Activated CD8-positive, alpha-beta T cell treated with anti-CD3 and anti-CD28 coated beads for 36 hours (primary cell): ENCODE data around the gene TMEM178B. TPM values are rescaled to one million over a fixed set of nuclear protein-coding genes. Genes with fewer than 3 reads are reported as not detected.

Experiments
- ATAC-seq: fragments of 200-7000 bp; cut with Tn5 transposase; one replicate; pipeline ENCODE4 v1.10.0; 2021; ENCODE audit warnings: mild to moderate bottlenecking, moderate library complexity
- CTCF ChIA-PET: fragments of 350-600 bp; sonication (Branson Sonifier 250); formaldehyde crosslinking; loops from one replicate; lab custom pipeline; 2021; ENCODE audit warnings: antibody characterized with exemption; lab: Charles Lee
- POLR2A ChIA-PET: fragments of 350-600 bp; sonication (Branson Sonifier 250); formaldehyde crosslinking; loops from one replicate; lab custom pipeline; 2021; ENCODE audit warnings: antibody characterized with exemption; lab: Charles Lee
- DNase-seq: peaks from one replicate; pipeline ENCODE4 v3.0.0-alpha.2; 2020
- H3K27ac Mint-ChIP-seq: one replicate; pipeline ENCODE4 v1.8.0; 2021; ENCODE audit warnings: mild to moderate bottlenecking, mixed read lengths
- H3K27me3 Mint-ChIP-seq: one replicate; pipeline ENCODE4 v1.8.0; 2021; ENCODE audit warnings: mixed read lengths
- H3K36me3 Mint-ChIP-seq: one replicate; pipeline ENCODE4 v1.8.0; 2021; ENCODE audit warnings: low read depth, mixed read lengths
- H3K4me1 Mint-ChIP-seq: one replicate; pipeline ENCODE4 v1.8.0; 2021; ENCODE audit warnings: low read depth, mixed read lengths
- H3K4me3 Mint-ChIP-seq: one replicate; pipeline ENCODE4 v1.8.0; 2021; ENCODE audit warnings: mild to moderate bottlenecking, moderate library complexity, mixed read lengths
- H3K9me3 Mint-ChIP-seq: one replicate; pipeline ENCODE4 v1.8.0; 2021; ENCODE audit warnings: mixed read lengths
- intact Hi-C: fragments of 100-400 bp; cut with micrococcal nuclease; formaldehyde crosslinking; loops from one replicate; pipeline ENCODE4 v1.10.0; 2022
- total RNA-seq, 2 experiments: library from RNA; stranded (reverse); gene quantifications; one replicate each; pipeline ENCODE4 v1.2.3, GENCODE V29; 2021
- TF ChIP-seq, protein P1 (sequence below): fragments of 200-600 bp; IDR thresholded peaks from one replicate; pipeline ENCODE4 v1.8.0; 2022; ENCODE audit warnings: antibody characterized with exemption, mild to moderate bottlenecking

Gene TMEM178B
- total RNA-seq, 2 experiments from 2014 or later = 0.34 to 1.1 TPM

GRCh38 chr7:141370178-141370577 is 296.3 kb downstream of the TMEM178B start:
- POLR2A ChIA-PET = no interaction called here

DNA sequence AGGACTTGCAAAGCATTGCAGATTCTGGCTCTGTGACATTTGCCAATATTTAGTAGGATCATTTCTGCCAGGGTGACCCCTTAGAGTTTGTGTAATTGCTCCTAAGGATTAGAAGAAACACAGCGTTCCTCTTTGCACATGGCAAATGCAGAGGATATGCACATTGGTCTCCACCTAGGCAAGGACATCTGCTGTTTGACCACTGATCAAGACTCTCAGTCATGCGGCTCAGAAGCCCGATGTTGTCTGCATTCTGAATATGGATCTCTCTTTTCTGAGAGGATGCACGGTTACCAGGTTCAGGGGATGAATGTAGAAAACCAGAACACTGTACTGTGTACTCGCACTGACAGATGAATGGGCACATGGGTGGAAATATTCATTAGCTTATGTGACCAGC is 296.8 kb downstream of the TMEM178B start:
- Mint-ChIP-seq H3K4me1 (no peaks in the 10 kb centered on the region), H3K27ac (no peak overlapping the region)
- POLR2A ChIA-PET = no interaction called here

More at GRCh38 chr7:141370178-141370577, 296.3 kb downstream of the TMEM178B start:
- TF ChIP-seq, protein P1, sequence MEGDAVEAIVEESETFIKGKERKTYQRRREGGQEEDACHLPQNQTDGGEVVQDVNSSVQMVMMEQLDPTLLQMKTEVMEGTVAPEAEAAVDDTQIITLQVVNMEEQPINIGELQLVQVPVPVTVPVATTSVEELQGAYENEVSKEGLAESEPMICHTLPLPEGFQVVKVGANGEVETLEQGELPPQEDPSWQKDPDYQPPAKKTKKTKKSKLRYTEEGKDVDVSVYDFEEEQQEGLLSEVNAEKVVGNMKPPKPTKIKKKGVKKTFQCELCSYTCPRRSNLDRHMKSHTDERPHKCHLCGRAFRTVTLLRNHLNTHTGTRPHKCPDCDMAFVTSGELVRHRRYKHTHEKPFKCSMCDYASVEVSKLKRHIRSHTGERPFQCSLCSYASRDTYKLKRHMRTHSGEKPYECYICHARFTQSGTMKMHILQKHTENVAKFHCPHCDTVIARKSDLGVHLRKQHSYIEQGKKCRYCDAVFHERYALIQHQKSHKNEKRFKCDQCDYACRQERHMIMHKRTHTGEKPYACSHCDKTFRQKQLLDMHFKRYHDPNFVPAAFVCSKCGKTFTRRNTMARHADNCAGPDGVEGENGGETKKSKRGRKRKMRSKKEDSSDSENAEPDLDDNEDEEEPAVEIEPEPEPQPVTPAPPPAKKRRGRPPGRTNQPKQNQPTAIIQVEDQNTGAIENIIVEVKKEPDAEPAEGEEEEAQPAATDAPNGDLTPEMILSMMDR = no peak
- peaks cover 6% of the 10 kb centered on the region for H3K27me3 Mint-ChIP-seq
- CTCF ChIA-PET = no interaction called here
- intact Hi-C loops = no loop called here
- H3K9me3 Mint-ChIP-seq = no peaks in the 10 kb centered on the region
- no peak overlapping the region for H3K4me3 Mint-ChIP-seq
- ATAC-seq (no peak), DNase-seq (no peak)
- no peaks in the 10 kb centered on the region for H3K36me3 Mint-ChIP-seq
- no peak overlapping the region for H3K27ac Mint-ChIP-seq
- H3K4me1 Mint-ChIP-seq = no peaks in the 10 kb centered on the region

DNA sequence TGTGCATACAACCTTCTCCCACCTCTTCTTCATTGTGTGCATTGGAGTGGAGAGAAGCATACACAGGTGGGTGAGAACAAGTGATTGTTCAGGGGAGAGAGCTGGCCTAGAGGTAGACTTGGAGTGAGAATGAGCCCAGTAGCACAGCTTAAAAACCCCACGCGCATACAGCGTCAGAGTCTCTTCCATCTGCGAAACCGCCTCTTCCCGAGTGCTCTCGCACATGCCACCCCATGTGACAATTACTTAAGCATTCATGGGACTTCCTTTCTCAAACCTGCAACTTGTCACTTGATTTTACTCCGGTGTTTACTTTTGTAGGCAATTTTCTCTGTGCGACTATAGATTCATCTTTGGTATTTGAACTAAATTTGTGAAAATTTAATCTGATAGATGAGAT is 300.6 kb downstream of the TMEM178B start:
- H3K36me3 Mint-ChIP-seq = no peaks in the 10 kb centered on the region
- no peaks in the 10 kb centered on the region for H3K9me3 Mint-ChIP-seq
- POLR2A ChIA-PET = no interaction called here
- H3K27ac Mint-ChIP-seq = no peak overlapping the region
- no peak for ATAC-seq
- H3K4me1 Mint-ChIP-seq = no peaks in the 10 kb centered on the region
- no peak overlapping the region for H3K4me3 Mint-ChIP-seq
- CTCF ChIA-PET = no interaction called here
- peaks cover 4% of the 10 kb centered on the region for H3K27me3 Mint-ChIP-seq
- DNase-seq = no peak
- intact Hi-C loops = no loop called here
- TF ChIP-seq, protein P1 = no peak

More for the DNA sequence above, 296.8 kb downstream of the TMEM178B start:
- intact Hi-C loops = no loop called here
- H3K36me3 Mint-ChIP-seq = no peaks in the 10 kb centered on the region
- DNase-seq (no peak), ATAC-seq (no peak)
- no peaks in the 10 kb centered on the region for H3K9me3 Mint-ChIP-seq
- H3K27me3 Mint-ChIP-seq = peaks cover 6% of the 10 kb centered on the region
- H3K4me3 Mint-ChIP-seq = no peak overlapping the region
- TF ChIP-seq, protein P1 = no peak
- CTCF ChIA-PET = no interaction called here

GRCh38 chr7:141375442-141375841 is 301.6 kb downstream of the TMEM178B start:
- DNase-seq (no peak), ATAC-seq (no peak)
- ChIA-PET POLR2A (no interaction called here), CTCF (no interaction called here)
- TF ChIP-seq, protein P1 = no peak
- no peaks in the 10 kb centered on the region for H3K9me3 Mint-ChIP-seq
- intact Hi-C loops = no loop called here
- H3K4me3 Mint-ChIP-seq = no peak overlapping the region
- H3K27ac Mint-ChIP-seq = no peak overlapping the region
- no peaks in the 10 kb centered on the region for H3K36me3 Mint-ChIP-seq
- H3K4me1 Mint-ChIP-seq = no peaks in the 10 kb centered on the region
- H3K27me3 Mint-ChIP-seq = peaks cover 4% of the 10 kb centered on the region

GRCh38 chr7:141377906-141378305 is 304.0 kb downstream of the TMEM178B start:
- no peak overlapping the region for H3K27ac Mint-ChIP-seq

More at GRCh38 chr7:141377906-141378305, 304.0 kb downstream of the TMEM178B start:
- DNase-seq (no peak), ATAC-seq (no peak)
- Mint-ChIP-seq H3K36me3 (no peaks in the 10 kb centered on the region), H3K9me3 (no peaks in the 10 kb centered on the region), H3K4me1 (no peaks in the 10 kb centered on the region), H3K4me3 (no peak overlapping the region), H3K27me3 (peaks cover 4% of the 10 kb centered on the region)
- ChIA-PET POLR2A (no interaction called here), CTCF (no interaction called here)
- intact Hi-C loops = no loop called here
- TF ChIP-seq, protein P1 = no peak
